Parathyroid adenoma (tissue), 2 donors: ENCODE results near the gene CCDC85C.

Source experiments
- H2AFZ ChIP-seq: fragments of 300-600 bp; sonication (generic); one replicate; pipeline ENCODE4 v1.7.0; 2017; ENCODE audit warnings: antibody characterized with exemption, mild to moderate bottlenecking
- H3K27ac ChIP-seq: fragments of 300-600 bp; sonication (generic); one replicate; pipeline ENCODE4 v1.7.0; 2017
- H3K27me3 ChIP-seq: fragments of 300-600 bp; sonication (generic); one replicate; pipeline ENCODE4 v1.7.0; 2017; ENCODE audit warnings: low read length; ENCODE audit not compliant: control insufficient read depth, insufficient read depth
- H3K36me3 ChIP-seq: fragments of 300-600 bp; sonication (generic); one replicate; pipeline ENCODE4 v1.7.0; 2017; ENCODE audit warnings: low read length; ENCODE audit not compliant: control insufficient read depth, insufficient read depth
- H3K4me1 ChIP-seq: fragments of 300-600 bp; sonication (generic); one replicate; pipeline ENCODE4 v1.7.0; 2017; ENCODE audit warnings: control low read depth
- H3K4me2 ChIP-seq: fragments of 300-600 bp; sonication (generic); one replicate; pipeline ENCODE4 v1.7.0; 2017; ENCODE audit warnings: low read length
- H3K4me3 ChIP-seq: fragments of 300-600 bp; sonication (generic); one replicate; pipeline ENCODE4 v1.7.0; 2017; ENCODE audit warnings: low read depth, low read length
- H3K79me2 ChIP-seq: fragments of 300-600 bp; sonication (generic); one replicate; pipeline ENCODE4 v1.7.0; 2017; ENCODE audit warnings: control low read depth
- H3K9ac ChIP-seq: fragments of 300-600 bp; sonication (generic); one replicate; pipeline ENCODE4 v1.7.0; 2017; ENCODE audit warnings: mild to moderate bottlenecking
- H3K9me3 ChIP-seq: fragments of 300-600 bp; sonication (generic); one replicate; pipeline ENCODE4 v1.7.0; 2017; ENCODE audit warnings: low read length; ENCODE audit not compliant: control insufficient read depth
- TF ChIP-seq, protein P1 (sequence below): fragments of 300-600 bp; sonication (generic); IDR thresholded peaks from one replicate; pipeline ENCODE4 v1.7.0; 2017; ENCODE audit warnings: antibody characterized with exemption, mild to moderate bottlenecking
- donor health status: primary hyperparathyroidism.

The CCDC85C gene

DNA sequence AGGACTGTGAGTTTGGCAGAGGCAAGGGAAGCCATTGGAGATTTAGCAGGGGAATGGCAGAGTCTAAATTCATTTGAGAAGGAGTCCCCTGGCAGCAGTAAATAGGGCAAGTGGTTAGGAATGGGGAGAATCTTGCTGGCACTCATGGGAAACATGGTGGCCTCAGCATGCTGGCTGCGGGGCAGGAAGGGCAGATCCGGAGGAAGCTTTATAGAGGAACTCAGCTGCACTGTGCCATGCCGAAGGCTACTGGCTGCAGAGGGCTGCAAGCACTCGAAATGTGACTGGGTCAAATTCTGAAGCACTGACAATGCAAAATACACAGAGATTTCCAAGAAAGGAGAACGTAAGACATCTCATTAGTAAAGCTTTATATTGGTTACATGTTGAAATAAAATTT, 98.9 kb downstream of the CCDC85C start:
- H3K79me2 ChIP-seq, result no peaks in the 10 kb centered on the region
- H3K9ac ChIP-seq, result no peak overlapping the region
- H3K36me3 ChIP-seq, result no peaks in the 10 kb centered on the region
- no peaks in the 10 kb centered on the region for H3K4me1 ChIP-seq
- no peak overlapping the region for H3K4me3 ChIP-seq
- H3K4me2 ChIP-seq, result no peak overlapping the region
- TF ChIP-seq, protein P1, sequence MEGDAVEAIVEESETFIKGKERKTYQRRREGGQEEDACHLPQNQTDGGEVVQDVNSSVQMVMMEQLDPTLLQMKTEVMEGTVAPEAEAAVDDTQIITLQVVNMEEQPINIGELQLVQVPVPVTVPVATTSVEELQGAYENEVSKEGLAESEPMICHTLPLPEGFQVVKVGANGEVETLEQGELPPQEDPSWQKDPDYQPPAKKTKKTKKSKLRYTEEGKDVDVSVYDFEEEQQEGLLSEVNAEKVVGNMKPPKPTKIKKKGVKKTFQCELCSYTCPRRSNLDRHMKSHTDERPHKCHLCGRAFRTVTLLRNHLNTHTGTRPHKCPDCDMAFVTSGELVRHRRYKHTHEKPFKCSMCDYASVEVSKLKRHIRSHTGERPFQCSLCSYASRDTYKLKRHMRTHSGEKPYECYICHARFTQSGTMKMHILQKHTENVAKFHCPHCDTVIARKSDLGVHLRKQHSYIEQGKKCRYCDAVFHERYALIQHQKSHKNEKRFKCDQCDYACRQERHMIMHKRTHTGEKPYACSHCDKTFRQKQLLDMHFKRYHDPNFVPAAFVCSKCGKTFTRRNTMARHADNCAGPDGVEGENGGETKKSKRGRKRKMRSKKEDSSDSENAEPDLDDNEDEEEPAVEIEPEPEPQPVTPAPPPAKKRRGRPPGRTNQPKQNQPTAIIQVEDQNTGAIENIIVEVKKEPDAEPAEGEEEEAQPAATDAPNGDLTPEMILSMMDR, result no peak
- no peaks in the 10 kb centered on the region for H3K27me3 ChIP-seq
- no peaks in the 10 kb centered on the region for H3K9me3 ChIP-seq
- H3K27ac ChIP-seq, result no peak overlapping the region
- H2AFZ ChIP-seq, result no peak overlapping the region

DNA sequence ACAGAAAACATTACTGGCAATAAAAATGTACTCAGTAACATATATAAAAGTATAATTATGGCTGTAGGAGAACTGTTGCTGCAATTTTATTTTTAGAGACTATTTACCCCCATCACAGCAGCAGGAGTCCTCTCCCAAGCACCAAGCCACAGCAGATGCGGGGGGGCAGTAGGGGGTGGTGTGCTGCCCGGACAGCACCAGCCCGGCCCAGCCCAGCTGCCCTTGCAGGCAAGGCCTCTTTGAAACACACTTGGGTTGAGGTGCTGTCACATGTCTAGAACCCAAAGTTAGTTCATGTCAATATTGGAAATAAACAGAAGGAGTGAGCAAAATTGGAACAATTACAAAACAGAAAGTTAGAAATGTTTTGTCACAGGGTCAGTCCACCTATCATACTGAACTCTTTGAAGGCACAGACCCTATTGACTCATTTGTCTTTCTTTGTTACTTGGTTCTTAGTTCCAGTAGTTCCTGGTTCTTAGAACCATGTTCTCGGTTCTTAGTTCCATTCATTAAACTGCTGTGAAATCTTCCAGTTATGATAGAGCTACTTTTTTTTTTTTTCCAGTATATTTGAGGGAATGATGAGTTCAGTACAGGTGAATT, 100.1 kb downstream of the CCDC85C start:
- no peaks in the 10 kb centered on the region for H3K36me3 ChIP-seq

GRCh38 chr14:99502989-99503421, 101.0 kb downstream of the CCDC85C start:
- H3K4me3 ChIP-seq, result no peak overlapping the region
- H3K79me2 ChIP-seq, result no peaks in the 10 kb centered on the region
- no peak overlapping the region for H3K4me2 ChIP-seq
- H3K9me3 ChIP-seq, result no peaks in the 10 kb centered on the region
- no peak overlapping the region for H3K27ac ChIP-seq
- no peaks in the 10 kb centered on the region for H3K4me1 ChIP-seq
- H3K27me3 ChIP-seq, result no peaks in the 10 kb centered on the region
- H3K36me3 ChIP-seq, result no peaks in the 10 kb centered on the region
- no peak overlapping the region for H2AFZ ChIP-seq
- TF ChIP-seq, protein P1, result no peak
- no peak overlapping the region for H3K9ac ChIP-seq

More for the DNA sequence above, 100.1 kb downstream of the CCDC85C start:
- Histone ChIP-seq H3K4me2 (no peak overlapping the region), H3K4me3 (no peak overlapping the region), H3K79me2 (no peaks in the 10 kb centered on the region), H3K27me3 (no peaks in the 10 kb centered on the region), H3K9me3 (no peaks in the 10 kb centered on the region), H3K27ac (no peak overlapping the region), H3K9ac (no peak overlapping the region), H2AFZ (no peak overlapping the region), H3K4me1 (no peaks in the 10 kb centered on the region)
- TF ChIP-seq, protein P1, result no peak

- no peak overlapping the region for H3K27ac ChIP-seq
- no peak overlapping the region for H3K9ac ChIP-seq
- H3K9me3 ChIP-seq, result no peaks in the 10 kb centered on the region
- no peak overlapping the region for H3K4me2 ChIP-seq
- H3K27me3 ChIP-seq, result no peaks in the 10 kb centered on the region
- H2AFZ ChIP-seq, result no peak overlapping the region
- no peak overlapping the region for H3K4me3 ChIP-seq
- peaks cover 29% of the 10 kb centered on the region for H3K79me2 ChIP-seq
- TF ChIP-seq, protein P1, result no peak
- no peaks in the 10 kb centered on the region for H3K4me1 ChIP-seq
- H3K36me3 ChIP-seq, result no peaks in the 10 kb centered on the region
Measured at GRCh38 chr14:99497894-99498293, 106.1 kb downstream of the CCDC85C start.

DNA sequence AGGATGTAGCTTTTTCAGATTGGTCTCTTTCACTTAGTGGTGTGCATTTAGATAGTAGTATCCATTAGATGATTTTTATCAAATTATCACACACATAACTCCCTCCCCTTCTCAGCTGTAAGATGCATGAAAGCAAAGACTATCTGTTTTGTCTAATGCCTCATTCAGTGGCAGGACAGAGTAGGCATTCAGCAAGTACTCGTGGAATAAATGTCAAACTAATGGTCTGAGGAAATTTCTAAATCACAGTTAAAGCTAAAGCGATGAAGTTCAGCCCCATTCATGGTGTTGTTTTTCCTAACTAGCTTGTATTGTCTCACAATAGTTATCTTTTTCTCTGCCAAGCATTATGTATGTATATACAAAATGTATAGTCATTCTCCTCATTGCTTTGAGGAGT, 106.7 kb downstream of the CCDC85C start:
- Histone ChIP-seq H3K36me3 (no peaks in the 10 kb centered on the region), H3K9ac (no peak overlapping the region), H3K79me2 (peaks cover 33% of the 10 kb centered on the region), H3K4me3 (no peak overlapping the region), H3K27me3 (no peaks in the 10 kb centered on the region), H3K27ac (no peak overlapping the region), H3K4me1 (no peaks in the 10 kb centered on the region), H3K9me3 (no peaks in the 10 kb centered on the region), H3K4me2 (no peak overlapping the region), H2AFZ (no peak overlapping the region)
- TF ChIP-seq, protein P1, result no peak
